GM21529 (cell line): ENCODE results near the gene KMT2C.
"Not testable (repeated sequence)": the region's sequence is repeated elsewhere in the genome, so short reads cannot be mapped to it uniquely, and the experiment has no call there.

ENCODE experiments used
- ATAC-seq: cut with Tn5 transposase; IDR thresholded peaks from one replicate; pipeline ENCODE4 v1.9.1; 2021; ENCODE audit not compliant: unreplicated experiment

Gene KMT2C

GRCh38 chr7:152406030-152406429 is 29.8 kb downstream of the KMT2C start:
- not testable (repeated sequence) for ATAC-seq

- ATAC-seq, result no peak
Observed at GRCh38 chr7:152403726-152404125, 32.1 kb downstream of the KMT2C start.

- ATAC-seq, result no peak
Observed at GRCh38 chr7:152402384-152403250, 33.2 kb downstream of the KMT2C start.

- no peak for ATAC-seq
Observed at GRCh38 chr7:152399344-152399743, 36.5 kb downstream of the KMT2C start.

GRCh38 chr7:152395112-152395511 is 40.7 kb downstream of the KMT2C start:
- ATAC-seq, result no peak

- ATAC-seq, result not testable (repeated sequence)
Observed at GRCh38 chr7:152394214-152394613, 41.6 kb downstream of the KMT2C start.

GRCh38 chr7:152392254-152392653 is 43.5 kb downstream of the KMT2C start:
- ATAC-seq, result no peak

- ATAC-seq, result not testable (repeated sequence)
Observed at GRCh38 chr7:152386136-152386764, 49.6 kb downstream of the KMT2C start.

- not testable (repeated sequence) for ATAC-seq
Observed at GRCh38 chr7:152384235-152385200, 51.3 kb downstream of the KMT2C start.

- ATAC-seq, result no peak
Observed at GRCh38 chr7:152383341-152384234, 52.2 kb downstream of the KMT2C start.

- no peak for ATAC-seq
Observed at GRCh38 chr7:152382244-152382643, 53.6 kb downstream of the KMT2C start.

- not testable (repeated sequence) for ATAC-seq
Observed at GRCh38 chr7:152380931-152381578, 54.7 kb downstream of the KMT2C start.

- ATAC-seq, result not testable (repeated sequence)
Observed at GRCh38 chr7:152378497-152378896, 57.3 kb downstream of the KMT2C start.

GRCh38 chr7:152376716-152377484 is 58.9 kb downstream of the KMT2C start:
- not testable (repeated sequence) for ATAC-seq

GRCh38 chr7:152370297-152370696 is 65.5 kb downstream of the KMT2C start:
- no peak for ATAC-seq

- no peak for ATAC-seq
Observed at GRCh38 chr7:152369518-152369917, 66.3 kb downstream of the KMT2C start.

- no peak for ATAC-seq
Observed at GRCh38 chr7:152367170-152367569, 68.6 kb downstream of the KMT2C start.

- no peak for ATAC-seq
Observed at GRCh38 chr7:152366662-152367061, 69.1 kb downstream of the KMT2C start.
